ENCODE measurements around the gene NFRKB.
A peak's percentile ranks its signal among the peaks of the same experiment; 100 is the strongest.
"Not testable (repeated sequence)": the region's sequence is repeated elsewhere in the genome, so short reads cannot be mapped to it uniquely, and the experiment has no call there.

NFRKB gene

DNA sequence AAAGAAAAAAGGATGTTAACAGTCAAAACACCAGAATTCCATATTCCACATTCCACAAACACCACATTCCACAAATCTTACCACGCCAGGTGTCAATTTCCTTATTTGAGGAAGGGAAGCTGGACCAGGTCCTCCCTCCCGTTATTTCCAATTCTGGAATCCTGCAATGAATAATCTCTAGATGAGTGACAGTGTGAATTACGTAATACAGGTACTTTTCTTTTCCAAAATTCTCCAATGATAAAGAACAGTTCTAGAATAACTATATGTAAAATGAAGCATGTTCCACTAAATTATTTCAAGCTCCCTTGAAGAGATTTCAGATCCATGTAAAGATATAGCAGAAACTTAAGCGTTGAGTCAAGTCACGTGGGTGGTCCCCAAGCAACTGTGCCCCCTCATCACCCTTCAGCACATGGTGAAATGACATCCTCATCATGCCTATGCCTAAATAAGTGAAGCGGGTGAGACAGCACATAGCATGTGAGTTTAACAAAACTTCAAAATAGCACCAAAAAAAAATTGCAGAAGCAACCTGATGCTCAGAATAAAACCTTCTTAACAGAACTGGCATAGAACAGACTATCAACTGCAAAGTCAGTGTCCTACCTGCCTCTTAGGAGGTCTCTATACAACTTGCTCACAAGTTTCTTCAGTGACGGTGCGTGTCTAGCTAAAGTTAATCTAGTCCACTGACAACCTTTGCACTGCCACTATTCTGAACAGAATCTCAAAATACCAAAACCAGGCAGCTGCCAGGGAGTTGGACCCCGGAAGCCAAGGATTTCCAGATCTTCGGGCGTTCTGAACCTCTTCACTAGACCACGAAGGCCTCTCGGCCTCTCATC, 876 bp downstream of the NFRKB start:
- peak; percentile 28 for DNase-seq (ENCODE audit: low spot score)

DNA sequence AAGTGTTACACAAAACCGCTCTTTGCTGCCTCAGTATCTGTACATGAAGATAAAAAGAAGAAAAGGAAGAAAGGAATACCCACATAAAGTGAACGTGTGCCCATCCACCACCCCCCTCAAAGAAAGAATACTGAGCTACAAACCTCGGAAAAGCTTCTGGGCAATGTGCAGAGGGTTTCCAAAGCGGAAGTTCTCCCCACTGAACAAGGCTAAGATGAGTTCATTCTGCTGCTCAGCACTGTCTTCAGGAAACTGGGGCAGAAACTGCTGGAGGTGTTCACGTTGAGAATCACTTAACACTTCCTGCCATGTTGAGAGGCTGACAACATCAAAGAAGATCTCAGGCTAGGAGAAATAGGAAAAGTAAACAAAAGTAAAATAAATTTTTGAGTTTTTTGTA, 6.9 kb downstream of the NFRKB start:
- DNase-seq (ENCODE audit: low spot score), result no peak

GRCh38 chr11:129885381-129885780, 10.0 kb downstream of the NFRKB start:
- no peak for DNase-seq (ENCODE audit: low spot score)

- DNase-seq (ENCODE audit: low spot score), result no peak
Observed at GRCh38 chr11:129884581-129884980, 10.8 kb downstream of the NFRKB start.

DNA sequence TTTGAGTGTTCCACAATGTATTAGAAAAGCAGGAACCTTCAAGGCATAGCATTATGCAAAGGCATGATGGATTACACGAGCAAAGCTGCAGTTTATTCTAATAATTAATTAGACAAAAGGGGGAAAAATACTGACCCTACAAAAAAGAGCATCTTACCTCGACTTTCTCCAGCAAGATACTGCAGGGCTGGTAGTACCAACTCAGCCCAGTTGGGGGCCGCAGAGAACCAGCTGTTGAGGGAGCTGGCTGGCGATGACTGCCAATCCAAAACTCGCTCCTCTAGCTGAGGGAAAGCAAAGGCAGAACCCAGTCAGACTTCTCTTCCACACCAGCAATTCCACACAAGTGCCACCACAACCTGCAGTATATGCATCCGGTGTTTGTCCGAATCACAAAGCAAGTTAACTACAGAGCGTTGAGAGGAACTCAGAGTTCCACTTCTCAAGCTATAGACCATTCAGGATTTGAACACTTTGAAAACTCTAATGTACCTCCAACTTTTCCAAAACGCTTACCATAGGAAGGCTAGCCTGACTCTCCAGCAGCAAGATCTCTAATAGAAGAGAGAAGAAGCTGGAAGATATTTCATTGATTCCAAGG, 13.7 kb downstream of the NFRKB start:
- no peak for DNase-seq (ENCODE audit: low spot score)

- peak; percentile 20 for DNase-seq (ENCODE audit: low spot score)
Observed at GRCh38 chr11:129880311-129880710, 15.1 kb downstream of the NFRKB start.

DNA sequence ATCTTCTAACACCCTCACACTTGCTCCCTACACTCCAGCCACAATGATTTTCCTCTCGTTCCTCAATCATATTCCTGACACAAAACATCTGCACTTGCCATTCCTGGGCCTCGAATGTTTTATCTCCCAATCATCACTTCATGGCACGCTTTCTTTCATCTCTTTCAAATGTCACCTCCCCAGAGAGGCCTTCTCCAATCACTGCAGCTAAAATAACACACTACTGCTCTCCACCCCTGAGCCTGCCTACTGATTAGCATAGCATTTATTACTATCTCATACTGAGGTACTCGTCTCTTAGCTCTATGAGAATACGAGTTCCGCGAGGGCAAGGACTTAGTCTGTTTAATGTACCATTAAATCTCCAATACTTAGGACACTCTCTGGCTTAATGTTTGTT, 23.5 kb downstream of the NFRKB start:
- no peak for DNase-seq (ENCODE audit: low spot score)

DNA sequence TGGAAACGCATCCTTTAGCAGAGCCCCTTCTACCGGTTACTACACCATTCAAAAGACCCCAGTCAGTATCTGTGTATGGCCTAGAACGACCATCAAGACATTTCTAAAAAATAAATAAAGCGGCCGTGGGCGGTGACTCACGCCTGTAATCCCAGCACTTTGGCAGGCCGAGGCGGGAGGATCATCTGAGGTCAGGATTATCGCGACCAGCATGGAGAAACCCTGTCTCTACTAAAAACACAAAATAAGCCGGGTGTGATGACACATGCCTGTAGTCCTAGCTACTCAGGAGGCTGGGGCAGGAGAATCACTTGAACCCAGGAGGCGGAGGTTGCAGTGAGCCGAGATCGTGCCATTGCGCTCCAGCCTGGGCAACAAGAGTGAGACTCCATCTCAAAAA, 26.8 kb downstream of the NFRKB start:
- DNase-seq (ENCODE audit: low spot score), result not testable (repeated sequence)

DNA sequence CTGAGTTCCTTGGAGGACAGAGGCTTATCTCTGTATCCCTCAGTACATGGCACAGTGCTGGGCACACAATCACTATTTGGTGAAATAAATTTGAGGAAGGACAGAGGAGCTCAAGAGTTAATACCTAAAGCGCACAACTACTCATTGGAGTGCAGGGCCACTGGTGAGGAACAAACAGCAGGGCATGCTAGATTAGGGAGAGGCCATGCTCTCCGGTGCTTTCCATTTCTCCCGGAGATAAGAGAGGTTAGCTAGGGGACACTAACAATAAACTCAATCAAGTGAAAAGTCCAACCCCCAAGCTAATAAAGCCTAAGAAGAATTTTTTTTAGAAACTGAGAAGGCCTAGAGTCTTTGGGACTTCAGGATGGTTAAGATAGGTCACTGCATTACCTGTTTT, 29.1 kb downstream of the NFRKB start:
- DNase-seq (ENCODE audit: low spot score), result no peak

- no peak for DNase-seq (ENCODE audit: low spot score)
Observed at GRCh38 chr11:129865701-129866100, 29.7 kb downstream of the NFRKB start.

- no peak for DNase-seq (ENCODE audit: low spot score)
Observed at GRCh38 chr11:129864811-129865210, 30.6 kb downstream of the NFRKB start.

GRCh38 chr11:129861702-129862522, 33.5 kb downstream of the NFRKB start:
- peak; percentile 13 for DNase-seq (ENCODE audit: low spot score)

DNA sequence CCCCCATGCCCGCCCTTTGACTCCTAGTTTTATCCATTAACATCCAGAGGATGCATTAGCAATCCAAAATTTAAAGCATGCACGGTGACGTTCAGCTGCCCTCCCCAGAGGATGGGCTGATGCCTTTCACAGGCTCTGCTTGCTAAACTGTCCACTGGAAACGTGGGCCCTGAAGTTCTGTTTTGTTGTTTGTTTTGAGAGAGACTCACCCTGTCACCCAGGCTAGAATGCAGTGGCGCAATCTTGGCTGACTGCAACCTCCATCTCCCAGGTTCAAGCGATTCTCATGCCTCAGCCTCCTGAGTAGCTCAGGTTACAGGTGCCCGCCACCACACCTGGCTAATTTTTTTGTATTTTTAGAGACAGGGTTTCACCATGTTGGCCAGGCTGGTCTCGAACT, 39.3 kb downstream of the NFRKB start:
- no peak for DNase-seq (ENCODE audit: low spot score)

- DNase-seq (ENCODE audit: low spot score), result no peak
Observed at GRCh38 chr11:129855086-129855485, 40.3 kb downstream of the NFRKB start.

- DNase-seq (ENCODE audit: low spot score), result no peak
Observed at GRCh38 chr11:129854232-129854805, 41.1 kb downstream of the NFRKB start.

DNA sequence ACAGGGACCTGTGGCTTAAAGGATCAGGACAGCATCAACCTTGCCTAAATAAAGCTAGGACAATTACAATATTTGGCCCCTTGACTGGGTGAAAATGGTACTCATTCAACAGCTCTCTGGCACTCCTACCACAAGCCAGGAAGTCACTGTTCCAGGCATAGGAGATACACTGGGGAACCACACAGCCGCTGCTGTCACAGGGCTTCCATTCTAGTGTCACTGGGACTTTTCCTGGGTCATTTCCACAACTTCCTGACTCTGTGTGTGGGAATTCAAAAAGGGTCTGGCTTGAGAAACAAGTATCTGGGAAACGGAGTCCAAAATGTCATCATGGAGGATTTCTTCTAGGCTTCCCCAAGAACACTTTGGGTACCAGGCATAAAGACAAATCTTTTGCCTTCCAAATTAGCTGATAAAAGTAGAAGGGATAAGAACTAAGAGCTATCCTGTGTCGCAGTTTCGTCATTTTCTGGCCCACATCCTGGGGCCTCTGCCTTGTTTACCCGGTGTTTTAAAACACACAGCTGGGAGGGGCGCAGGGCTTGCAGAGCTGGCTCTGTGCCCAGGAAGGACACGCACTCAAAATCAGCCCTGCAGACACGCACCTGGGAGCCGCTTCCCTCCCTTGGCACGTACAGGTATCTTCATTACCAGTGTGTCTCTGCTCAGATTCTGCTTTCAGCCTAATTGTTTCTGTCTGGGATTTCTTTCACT, 41.7 kb downstream of the NFRKB start:
- DNase-seq (ENCODE audit: low spot score), result no peak

- no peak for DNase-seq (ENCODE audit: low spot score)
Observed at GRCh38 chr11:129852125-129852740, 43.1 kb downstream of the NFRKB start.

DNA sequence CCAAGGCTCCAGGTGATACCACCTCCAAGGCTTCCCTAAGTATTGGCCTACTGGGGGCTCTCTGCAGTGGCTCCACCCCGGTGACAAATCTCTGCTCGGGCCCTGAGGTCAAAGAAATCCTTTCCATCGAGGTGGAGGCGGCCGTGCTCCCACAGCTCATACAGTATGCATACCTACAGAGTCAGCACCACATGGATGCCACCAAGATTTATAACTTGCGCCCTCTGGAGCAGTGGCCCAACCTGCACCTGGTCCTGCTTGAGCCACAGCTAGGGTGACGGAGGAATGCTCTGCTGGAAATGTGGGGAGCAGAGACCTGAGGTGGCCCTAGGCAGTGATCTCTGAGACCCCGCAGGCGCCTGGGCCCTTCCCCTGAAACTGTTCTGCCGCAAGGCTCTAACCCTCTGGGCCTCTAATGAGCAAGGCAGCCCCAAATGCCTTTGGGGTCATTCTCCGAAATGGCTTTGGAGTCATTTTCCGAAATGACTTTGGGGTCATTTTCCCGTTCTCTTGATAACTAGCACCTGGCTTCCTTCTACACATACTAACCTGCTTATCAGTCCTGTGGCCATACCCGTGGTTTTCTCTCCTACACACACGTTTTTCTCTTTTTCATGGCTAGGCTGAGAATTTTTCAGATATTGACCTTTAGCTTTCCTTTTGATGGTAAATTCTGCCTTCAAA, 45.8 kb downstream of the NFRKB start:
- DNase-seq (ENCODE audit: low spot score), result no peak

DNA sequence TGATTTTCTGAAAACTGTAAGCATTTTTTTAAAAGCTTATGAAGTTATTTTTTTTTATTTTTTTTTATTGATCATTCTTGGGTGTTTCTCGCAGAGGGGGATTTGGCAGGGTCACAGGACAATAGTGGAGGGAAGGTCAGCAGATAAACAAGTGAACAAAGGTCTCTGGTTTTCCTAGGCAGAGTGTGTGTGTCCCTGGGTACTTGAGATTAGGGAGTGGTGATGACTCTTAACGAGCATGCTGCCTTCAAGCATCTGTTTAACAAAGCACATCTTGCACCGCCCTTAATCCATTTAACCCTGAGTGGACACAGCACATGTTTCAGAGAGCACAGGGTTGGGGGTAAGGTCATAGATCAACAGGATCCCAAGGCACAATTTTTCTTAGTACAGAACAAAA, 48.0 kb downstream of the NFRKB start:
- not testable (repeated sequence) for DNase-seq (ENCODE audit: low spot score)

GRCh38 chr11:129846508-129847335, 48.7 kb downstream of the NFRKB start:
- DNase-seq (ENCODE audit: low spot score), result no peak
